Neural cell (in vitro differentiated cells): ENCODE measurements around the gene SRP68. TPM values are rescaled to one million over a fixed set of nuclear protein-coding genes. Genes with fewer than 3 reads are reported as not detected.

Source experiments
- H2AFZ ChIP-seq: fragments of 200-600, 300-800 bp; sonication (generic), shearing (Covaris generic); 2 replicates; pipeline ENCODE4 v1.6.0; 2014; ENCODE audit warnings: low read depth, mild to moderate bottlenecking, antibody characterized with exemption, low read length, moderate library complexity
- H3F3A ChIP-seq: fragments of 200-600 bp; shearing (Covaris generic); 2 replicates; pipeline ENCODE4 v1.6.1; 2016; ENCODE audit warnings: mild to moderate bottlenecking, moderate library complexity, mixed read lengths, antibody characterized with exemption, low read length; ENCODE audit not compliant: insufficient read depth, poor library complexity, severe bottlenecking
- H3K27ac ChIP-seq: fragments of 200-600, 300-800 bp; sonication (generic), shearing (Covaris generic); 2 replicates; pipeline ENCODE4 v1.5.1; 2014; ENCODE audit warnings: mild to moderate bottlenecking, low read length, moderate library complexity
- H3K27me3 ChIP-seq: fragments of 300-800, 200-600 bp; sonication (generic), shearing (Covaris generic); 2 replicates; pipeline ENCODE4 v1.6.0; 2014; ENCODE audit warnings: mild to moderate bottlenecking, low read depth, low read length, moderate library complexity; ENCODE audit not compliant: insufficient read depth
- H3K36me3 ChIP-seq: fragments of 300-800, 200-600 bp; sonication (generic), shearing (Covaris generic); 2 replicates; pipeline ENCODE4 v1.5.1; 2014; ENCODE audit warnings: mild to moderate bottlenecking, antibody characterized with exemption, low read length, moderate library complexity; ENCODE audit not compliant: insufficient read depth
- H3K4me2 ChIP-seq: fragments of 300-800, 200-600 bp; sonication (generic), shearing (Covaris generic); 2 replicates; pipeline ENCODE4 v1.6.0; 2014; ENCODE audit warnings: mild to moderate bottlenecking, low read length
- H3K4me3 ChIP-seq: fragments of 300-800, 200-600 bp; sonication (generic), shearing (Covaris generic); 2 replicates; pipeline ENCODE4 v1.5.1; 2014; ENCODE audit warnings: mild to moderate bottlenecking, low read length, moderate library complexity
- H3K79me2 ChIP-seq: fragments of 200-600 bp; shearing (Covaris generic); replicated peaks from 2 replicates; pipeline ENCODE4 v1.6.0; 2014; ENCODE audit warnings: mild to moderate bottlenecking, low read length, moderate library complexity; ENCODE audit not compliant: insufficient read depth
- H3K9ac ChIP-seq: fragments of 300-800, 200-600 bp; sonication (generic), shearing (Covaris generic); 2 replicates; pipeline ENCODE4 v1.6.1; 2016; ENCODE audit warnings: mild to moderate bottlenecking, low read length, mixed read lengths
- H3K9me2 ChIP-seq: fragments of 200-600 bp; shearing (Covaris generic); 2 replicates; pipeline ENCODE4 v1.6.1; 2016; ENCODE audit warnings: mild to moderate bottlenecking, low read length, mixed read lengths; ENCODE audit not compliant: insufficient read depth
- H3K9me3 ChIP-seq: fragments of 200-600, 300-800 bp; sonication (generic), shearing (Covaris generic); 2 replicates; pipeline ENCODE4 v1.6.1; 2016; ENCODE audit warnings: mild to moderate bottlenecking, mixed run types, low read length, moderate library complexity, mixed read lengths
- H4K20me1 ChIP-seq: fragments of 200-600 bp; shearing (Covaris generic); 2 replicates; pipeline ENCODE4 v1.6.1; 2016; ENCODE audit warnings: mild to moderate bottlenecking, mixed run types; ENCODE audit not compliant: insufficient read depth
- CTCF ChIP-seq: fragments of 450-650 bp; IDR thresholded peaks from 2 replicates; pipeline ENCODE4 v1.5.1; 2014; ENCODE audit warnings: antibody characterized with exemption, mild to moderate bottlenecking, moderate library complexity; ENCODE audit not compliant: poor library complexity, severe bottlenecking
- EP300 ChIP-seq: fragments of 450-650 bp; conservative IDR thresholded peaks from 2 replicates; pipeline ENCODE4 v1.6.1; 2014; ENCODE audit warnings: antibody characterized with exemption, mild to moderate bottlenecking, moderate library complexity; ENCODE audit not compliant: poor library complexity, severe bottlenecking
- EZH2 ChIP-seq: fragments of 200-600, 300-800 bp; shearing (Covaris generic), sonication (generic); IDR thresholded peaks from 2 replicates; pipeline ENCODE4 v1.6.1; 2014; ENCODE audit warnings: antibody characterized with exemption, low read length, borderline replicate concordance, mild to moderate bottlenecking; ENCODE audit not compliant: insufficient read depth, poor library complexity, severe bottlenecking
- MXI1 ChIP-seq: fragments of 450-650 bp; conservative IDR thresholded peaks from 2 replicates; pipeline ENCODE4 v1.6.1; 2014; ENCODE audit warnings: antibody characterized with exemption, mild to moderate bottlenecking; ENCODE audit not compliant: poor library complexity, severe bottlenecking
- POLR2AphosphoS5 ChIP-seq: IDR thresholded peaks from 2 replicates; pipeline ENCODE4 v1.6.1; 2012
- RAD21 ChIP-seq: fragments of 450-650 bp; conservative IDR thresholded peaks from 2 replicates; pipeline ENCODE4 v1.6.1; 2014; ENCODE audit warnings: antibody characterized with exemption, mild to moderate bottlenecking, moderate library complexity
- REST ChIP-seq: IDR thresholded peaks from 2 replicates; pipeline ENCODE4 v1.6.1; 2012; ENCODE audit warnings: borderline replicate concordance
- SMC3 ChIP-seq: fragments of 450-650 bp; conservative IDR thresholded peaks from 2 replicates; pipeline ENCODE4 v1.6.1; 2014; ENCODE audit warnings: antibody characterized with exemption, mild to moderate bottlenecking, moderate library complexity; ENCODE audit not compliant: poor library complexity
- TAF1 ChIP-seq: IDR thresholded peaks from 2 replicates; pipeline ENCODE4 v1.6.1; 2012; ENCODE audit warnings: low read depth
- polyA plus RNA-seq: library from polyadenylated mRNA; depleted of rRNA; stranded (reverse); fragments of >200 nt; gene quantifications from 2 replicates; pipeline ENCODE4 v1.2.3, GENCODE V29; 2014

The SRP68 gene
- polyA plus RNA-seq, 1 donor from 2014 or later, result 26.3 TPM

- no peak overlapping the region for H3K9ac ChIP-seq
- no peaks in the 10 kb centered on the region for H3F3A ChIP-seq
- H3K4me3 ChIP-seq, result no peak overlapping the region
- H2AFZ ChIP-seq, result no peak overlapping the region
- no peaks in the 10 kb centered on the region for H3K9me2 ChIP-seq
- no peaks in the 10 kb centered on the region for H3K27me3 ChIP-seq
- TF ChIP-seq MXI1 (no peak), REST (no peak), SMC3 (no peak), CTCF (no peak), EZH2 (no peak), TAF1 (no peak), POLR2AphosphoS5 (no peak), EP300 (no peak), RAD21 (no peak)
- H3K4me2 ChIP-seq, result no peak overlapping the region
- H4K20me1 ChIP-seq, result no peaks in the 10 kb centered on the region
- no peaks in the 10 kb centered on the region for H3K79me2 ChIP-seq
- no peaks in the 10 kb centered on the region for H3K9me3 ChIP-seq
- no peak overlapping the region for H3K27ac ChIP-seq
- H3K36me3 ChIP-seq, result no peaks in the 10 kb centered on the region
Observed at GRCh38 chr17:76120658-76121008, 48.3 kb upstream of the SRP68 start.

DNA sequence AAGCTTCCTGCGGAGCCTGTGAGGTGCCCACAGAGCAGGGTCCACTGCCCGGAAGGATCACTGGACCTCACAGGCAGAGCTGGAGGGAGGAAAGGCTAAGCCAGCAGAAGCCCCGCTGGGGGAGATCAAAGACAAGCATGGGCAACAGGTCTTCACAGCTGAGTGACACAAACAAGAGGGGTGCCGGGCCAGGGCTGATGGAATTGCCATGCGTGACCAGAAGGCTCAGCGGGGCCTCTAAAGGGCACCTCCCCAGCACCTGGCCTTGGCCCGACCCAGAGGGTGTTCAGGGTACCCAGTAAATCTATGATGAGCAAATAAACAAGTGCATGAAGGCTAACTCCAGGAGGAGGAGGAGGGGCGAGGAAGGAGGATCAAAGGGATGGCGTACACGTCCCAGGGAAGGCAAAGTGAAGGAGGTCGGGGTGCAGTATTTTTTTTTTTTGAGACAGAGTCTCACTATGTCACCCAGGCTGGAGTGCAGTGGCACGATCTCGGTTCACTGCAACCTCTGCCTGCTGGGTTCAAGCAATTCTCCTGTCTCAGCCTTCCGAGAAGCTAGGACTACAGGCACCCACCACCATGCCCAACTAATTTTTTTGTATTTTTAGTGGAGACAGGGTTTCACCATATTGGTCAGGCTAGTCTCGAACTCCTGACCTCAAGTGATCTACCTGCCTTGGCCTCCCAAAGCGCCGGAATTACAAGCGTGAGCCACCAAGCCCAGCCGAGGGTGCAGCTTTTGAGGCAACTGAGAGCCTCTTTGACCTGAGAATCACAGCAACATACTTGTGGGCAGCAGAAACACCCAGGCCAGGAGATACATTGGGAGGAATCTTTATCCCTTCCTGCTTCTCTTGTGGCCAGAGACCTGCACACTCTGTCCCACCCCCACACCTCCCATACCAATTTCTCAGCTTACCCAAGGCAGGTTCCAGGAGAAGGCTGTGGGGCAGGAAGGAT lies 47.4 kb upstream of the SRP68 start:
- no peaks in the 10 kb centered on the region for H3F3A ChIP-seq
- H2AFZ ChIP-seq, result no peak overlapping the region
- H3K27ac ChIP-seq, result no peak overlapping the region
- no peak overlapping the region for H3K9ac ChIP-seq
- no peaks in the 10 kb centered on the region for H4K20me1 ChIP-seq
- H3K27me3 ChIP-seq, result no peaks in the 10 kb centered on the region
- no peaks in the 10 kb centered on the region for H3K36me3 ChIP-seq
- H3K9me2 ChIP-seq, result no peaks in the 10 kb centered on the region
- H3K4me3 ChIP-seq, result no peak overlapping the region
- H3K4me2 ChIP-seq, result no peak overlapping the region
- no peaks in the 10 kb centered on the region for H3K79me2 ChIP-seq
- H3K9me3 ChIP-seq, result no peaks in the 10 kb centered on the region
- TF ChIP-seq POLR2AphosphoS5, result no peak
- no peak for TF ChIP-seq EZH2
- TF ChIP-seq CTCF, result no peak
- no peak for TF ChIP-seq REST
- TF ChIP-seq TAF1, result no peak
- no peak for TF ChIP-seq SMC3
- no peak for TF ChIP-seq MXI1
- no peak for TF ChIP-seq RAD21
- no peak for TF ChIP-seq EP300
